ENCODE measurements around the gene TMTC2. TPM values are rescaled to one million over a fixed set of nuclear protein-coding genes. Genes with fewer than 3 reads are reported as not detected.
"Not testable (repeated sequence)": the region's sequence is repeated elsewhere in the genome, so short reads cannot be mapped to it uniquely, and the experiment has no call there.

Gene TMTC2
- total RNA-seq, 2 donors from 2014 or later = 4.7 to 9.0 TPM

GRCh38 chr12:82826505-82826904, 139.8 kb downstream of the TMTC2 start:
- H3K27ac Mint-ChIP-seq = no peak overlapping the region

GRCh38 chr12:82832096-82832495, 145.4 kb downstream of the TMTC2 start:
- no peaks in the 10 kb centered on the region for H3K4me1 Mint-ChIP-seq (ENCODE audit: low read depth)
- ATAC-seq (replicated peaks in 1 of 2) (no peak), DNase-seq (no peak)
- no peak overlapping the region for H3K27ac Mint-ChIP-seq
- H3K4me3 Mint-ChIP-seq = no peak overlapping the region
- no peaks in the 10 kb centered on the region for H3K36me3 Mint-ChIP-seq (ENCODE audit: insufficient read depth in 2 of 2)
- no peaks in the 10 kb centered on the region for H3K27me3 Mint-ChIP-seq (ENCODE audit: low read depth)
- no peaks in the 10 kb centered on the region for H3K9me3 Mint-ChIP-seq

More at GRCh38 chr12:82826505-82826904, 139.8 kb downstream of the TMTC2 start:
- no peaks in the 10 kb centered on the region for H3K9me3 Mint-ChIP-seq
- DNase-seq (no peak), ATAC-seq (replicated peaks in 1 of 2) (no peak)
- no peaks in the 10 kb centered on the region for H3K27me3 Mint-ChIP-seq (ENCODE audit: low read depth)
- no peaks in the 10 kb centered on the region for H3K4me1 Mint-ChIP-seq (ENCODE audit: low read depth)
- H3K4me3 Mint-ChIP-seq = no peak overlapping the region
- no peaks in the 10 kb centered on the region for H3K36me3 Mint-ChIP-seq (ENCODE audit: insufficient read depth in 2 of 2)

- DNase-seq (no peak), ATAC-seq (replicated peaks in 1 of 2) (no peak)
- H3K4me1 Mint-ChIP-seq (ENCODE audit: low read depth) = no peaks in the 10 kb centered on the region
- no peaks in the 10 kb centered on the region for H3K27me3 Mint-ChIP-seq (ENCODE audit: low read depth)
- H3K36me3 Mint-ChIP-seq (ENCODE audit: insufficient read depth in 2 of 2) = no peaks in the 10 kb centered on the region
- no peaks in the 10 kb centered on the region for H3K9me3 Mint-ChIP-seq
- H3K27ac Mint-ChIP-seq = no peak overlapping the region
- H3K4me3 Mint-ChIP-seq = no peak overlapping the region
Observed at GRCh38 chr12:82832981-82833380, 146.3 kb downstream of the TMTC2 start.

- Mint-ChIP-seq H3K36me3 (ENCODE audit: insufficient read depth in 2 of 2) (no peaks in the 10 kb centered on the region), H3K4me3 (no peak overlapping the region), H3K9me3 (no peaks in the 10 kb centered on the region), H3K27me3 (ENCODE audit: low read depth) (no peaks in the 10 kb centered on the region), H3K27ac (no peak overlapping the region), H3K4me1 (ENCODE audit: low read depth) (no peaks in the 10 kb centered on the region)
- DNase-seq (no peak), ATAC-seq (replicated peaks in 1 of 2) (no peak)
Observed at GRCh38 chr12:82833481-82833880, 146.8 kb downstream of the TMTC2 start.

GRCh38 chr12:82835217-82835616, 148.5 kb downstream of the TMTC2 start:
- Mint-ChIP-seq H3K27me3 (ENCODE audit: low read depth) (no peaks in the 10 kb centered on the region), H3K27ac (no peak overlapping the region), H3K4me3 (no peak overlapping the region), H3K9me3 (no peaks in the 10 kb centered on the region), H3K36me3 (ENCODE audit: insufficient read depth in 2 of 2) (no peaks in the 10 kb centered on the region), H3K4me1 (ENCODE audit: low read depth) (no peaks in the 10 kb centered on the region)
- no peak for DNase-seq
- ATAC-seq (replicated peaks in 1 of 2) = no peak

GRCh38 chr12:82838131-82838551, 151.4 kb downstream of the TMTC2 start:
- Mint-ChIP-seq H3K4me1 (ENCODE audit: low read depth) (no peaks in the 10 kb centered on the region), H3K9me3 (no peaks in the 10 kb centered on the region), H3K36me3 (ENCODE audit: insufficient read depth in 2 of 2) (no peaks in the 10 kb centered on the region), H3K27me3 (ENCODE audit: low read depth) (no peaks in the 10 kb centered on the region), H3K27ac (peak overlapping the region; percentile 22), H3K4me3 (no peak overlapping the region)
- DNase-seq (no peak), ATAC-seq (replicated peaks in 1 of 2) (peak in 1 of 2 donors; percentile 69)

- Mint-ChIP-seq H3K4me3 (no peak overlapping the region), H3K4me1 (ENCODE audit: low read depth) (no peaks in the 10 kb centered on the region), H3K9me3 (no peaks in the 10 kb centered on the region), H3K27me3 (ENCODE audit: low read depth) (no peaks in the 10 kb centered on the region), H3K27ac (no peak overlapping the region), H3K36me3 (ENCODE audit: insufficient read depth in 2 of 2) (no peaks in the 10 kb centered on the region)
- DNase-seq = no peak
- ATAC-seq (replicated peaks in 1 of 2) = no peak
Observed at GRCh38 chr12:82838827-82839226, 152.1 kb downstream of the TMTC2 start.

- ATAC-seq (replicated peaks in 1 of 2) (no peak), DNase-seq (no peak)
- Mint-ChIP-seq H3K4me1 (ENCODE audit: low read depth) (no peaks in the 10 kb centered on the region), H3K27ac (no peak overlapping the region), H3K4me3 (no peak overlapping the region), H3K27me3 (ENCODE audit: low read depth) (no peaks in the 10 kb centered on the region), H3K36me3 (ENCODE audit: insufficient read depth in 2 of 2) (no peaks in the 10 kb centered on the region), H3K9me3 (no peaks in the 10 kb centered on the region)
Observed at GRCh38 chr12:82839796-82840195, 153.1 kb downstream of the TMTC2 start.

- Mint-ChIP-seq H3K27ac (no peak overlapping the region), H3K9me3 (no peaks in the 10 kb centered on the region), H3K36me3 (ENCODE audit: insufficient read depth in 2 of 2) (no peaks in the 10 kb centered on the region), H3K4me1 (ENCODE audit: low read depth) (no peaks in the 10 kb centered on the region), H3K27me3 (ENCODE audit: low read depth) (no peaks in the 10 kb centered on the region), H3K4me3 (no peak overlapping the region)
- DNase-seq (no peak), ATAC-seq (replicated peaks in 1 of 2) (no peak)
Observed at GRCh38 chr12:82841487-82841904, 154.8 kb downstream of the TMTC2 start.

GRCh38 chr12:82842480-82842879, 155.8 kb downstream of the TMTC2 start:
- DNase-seq (no peak), ATAC-seq (replicated peaks in 1 of 2) (no peak)
- Mint-ChIP-seq H3K4me1 (ENCODE audit: low read depth) (no peaks in the 10 kb centered on the region), H3K4me3 (no peak overlapping the region), H3K27ac (no peak overlapping the region), H3K36me3 (ENCODE audit: insufficient read depth in 2 of 2) (no peaks in the 10 kb centered on the region), H3K27me3 (ENCODE audit: low read depth) (no peaks in the 10 kb centered on the region), H3K9me3 (no peaks in the 10 kb centered on the region)

GRCh38 chr12:82845076-82845475, 158.4 kb downstream of the TMTC2 start:
- not testable (repeated sequence) for H3K4me3 Mint-ChIP-seq; H3K36me3 Mint-ChIP-seq (ENCODE audit: insufficient read depth in 2 of 2); ATAC-seq (replicated peaks in 1 of 2); H3K27ac Mint-ChIP-seq; DNase-seq; H3K4me1 Mint-ChIP-seq (ENCODE audit: low read depth); H3K9me3 Mint-ChIP-seq; H3K27me3 Mint-ChIP-seq (ENCODE audit: low read depth)

GRCh38 chr12:82848845-82849244, 162.1 kb downstream of the TMTC2 start:
- Mint-ChIP-seq H3K9me3 (peaks cover 0 to 5% of the 10 kb centered on the region in 2 donors), H3K27me3 (ENCODE audit: low read depth) (no peaks in the 10 kb centered on the region), H3K36me3 (ENCODE audit: insufficient read depth in 2 of 2) (no peaks in the 10 kb centered on the region), H3K4me1 (ENCODE audit: low read depth) (no peaks in the 10 kb centered on the region), H3K27ac (no peak overlapping the region), H3K4me3 (no peak overlapping the region)
- ATAC-seq (replicated peaks in 1 of 2) (no peak), DNase-seq (no peak)

GRCh38 chr12:82852529-82852928, 165.8 kb downstream of the TMTC2 start:
- Mint-ChIP-seq H3K27ac (no peak overlapping the region), H3K9me3 (peaks cover 0 to 5% of the 10 kb centered on the region in 2 donors), H3K4me1 (ENCODE audit: low read depth) (no peaks in the 10 kb centered on the region), H3K36me3 (ENCODE audit: insufficient read depth in 2 of 2) (peaks cover 0 to 2% of the 10 kb centered on the region in 2 donors), H3K27me3 (ENCODE audit: low read depth) (no peaks in the 10 kb centered on the region), H3K4me3 (no peak overlapping the region)
- ATAC-seq (replicated peaks in 1 of 2) = no peak
- no peak for DNase-seq

- no peaks in the 10 kb centered on the region for H3K27me3 Mint-ChIP-seq (ENCODE audit: low read depth)
- no peak for ATAC-seq (replicated peaks in 1 of 2)
- H3K4me1 Mint-ChIP-seq (ENCODE audit: low read depth) = no peaks in the 10 kb centered on the region
- no peak for DNase-seq
- peaks cover 1 to 2% of the 10 kb centered on the region in 2 donors for H3K36me3 Mint-ChIP-seq (ENCODE audit: insufficient read depth in 2 of 2)
- H3K9me3 Mint-ChIP-seq = no peaks in the 10 kb centered on the region
- no peak overlapping the region for H3K27ac Mint-ChIP-seq
- no peak overlapping the region for H3K4me3 Mint-ChIP-seq
Observed at GRCh38 chr12:82855872-82856271, 169.2 kb downstream of the TMTC2 start.
